Body of pancreas (tissue), 4 donors: ENCODE data around the gene CLRN1.

Experiments
- POLR2A ChIP-seq, 3 donors: fragments of 450-650 bp; IDR thresholded peaks; one replicate each; pipeline ENCODE4 v1.6.1; 2016; ENCODE audit warnings: antibody characterized with exemption in 3 of 3, mild to moderate bottlenecking in 2 of 3
- TF ChIP-seq, protein P1 (sequence below), 7 experiments: fragments of 450-650 bp in 4 of 7; fragments of 200-600 bp in 3 of 7; sonication (generic) in 3 of 7; IDR thresholded peaks; one replicate each; pipeline ENCODE4 v1.5.1; 2016 to 2019; ENCODE audit warnings: antibody characterized with exemption in 7 of 7

DNA sequence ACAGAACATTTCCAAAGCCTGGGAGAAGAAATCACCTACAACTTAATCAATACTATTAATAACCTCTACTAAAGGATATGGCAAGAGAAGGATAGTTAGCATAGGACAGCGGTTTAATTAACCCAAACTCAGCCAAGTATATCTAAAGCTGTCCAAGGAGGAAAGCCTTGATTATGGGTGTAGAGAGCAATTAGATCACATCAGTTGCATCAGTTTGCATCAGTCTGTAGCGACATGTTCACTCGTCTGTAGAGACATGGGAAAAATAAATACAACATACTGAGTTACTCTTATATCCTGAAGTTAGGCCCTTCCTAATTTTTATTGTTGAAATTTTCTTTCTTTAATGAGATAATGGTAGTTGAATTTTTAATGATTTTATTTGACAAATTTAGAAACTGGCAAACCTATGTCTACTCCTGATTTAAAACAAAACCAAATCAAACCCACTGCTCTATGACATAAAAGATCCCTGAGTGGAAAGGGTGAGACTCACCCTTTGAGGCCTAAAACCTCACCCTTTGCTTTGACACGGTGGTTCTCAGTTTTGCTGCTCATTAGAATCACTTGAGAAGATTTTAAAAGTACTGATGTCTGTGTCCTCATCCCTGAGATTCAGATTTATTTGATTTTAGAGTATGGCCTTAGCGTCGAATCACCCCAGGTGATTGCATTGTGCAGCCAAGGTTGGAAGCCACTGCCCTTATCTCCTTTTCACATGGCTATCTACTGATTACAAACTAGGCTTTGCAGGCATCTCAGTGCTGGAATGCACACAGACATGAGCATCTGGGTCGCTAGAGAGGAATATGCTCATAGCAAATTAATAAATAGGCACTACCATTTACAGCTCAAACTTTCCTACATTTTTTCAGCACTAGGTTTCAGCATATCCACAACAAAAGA lies 2.8 kb upstream of the CLRN1 start:
- TF ChIP-seq, protein P1, sequence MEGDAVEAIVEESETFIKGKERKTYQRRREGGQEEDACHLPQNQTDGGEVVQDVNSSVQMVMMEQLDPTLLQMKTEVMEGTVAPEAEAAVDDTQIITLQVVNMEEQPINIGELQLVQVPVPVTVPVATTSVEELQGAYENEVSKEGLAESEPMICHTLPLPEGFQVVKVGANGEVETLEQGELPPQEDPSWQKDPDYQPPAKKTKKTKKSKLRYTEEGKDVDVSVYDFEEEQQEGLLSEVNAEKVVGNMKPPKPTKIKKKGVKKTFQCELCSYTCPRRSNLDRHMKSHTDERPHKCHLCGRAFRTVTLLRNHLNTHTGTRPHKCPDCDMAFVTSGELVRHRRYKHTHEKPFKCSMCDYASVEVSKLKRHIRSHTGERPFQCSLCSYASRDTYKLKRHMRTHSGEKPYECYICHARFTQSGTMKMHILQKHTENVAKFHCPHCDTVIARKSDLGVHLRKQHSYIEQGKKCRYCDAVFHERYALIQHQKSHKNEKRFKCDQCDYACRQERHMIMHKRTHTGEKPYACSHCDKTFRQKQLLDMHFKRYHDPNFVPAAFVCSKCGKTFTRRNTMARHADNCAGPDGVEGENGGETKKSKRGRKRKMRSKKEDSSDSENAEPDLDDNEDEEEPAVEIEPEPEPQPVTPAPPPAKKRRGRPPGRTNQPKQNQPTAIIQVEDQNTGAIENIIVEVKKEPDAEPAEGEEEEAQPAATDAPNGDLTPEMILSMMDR (IDR thresholded peaks at IDR 0.05): no peak
- no peak for TF ChIP-seq POLR2A (IDR thresholded peaks at IDR 0.05)
